HG03060 (cell line): ENCODE results near the gene UNC79.
"Not testable (repeated sequence)": the region's sequence is repeated elsewhere in the genome, so short reads cannot be mapped to it uniquely, and the experiment has no call there.

ENCODE experiments used
- ATAC-seq: cut with Tn5 transposase; IDR thresholded peaks from one replicate; pipeline ENCODE4 v1.9.1; 2021; ENCODE audit warnings: low read depth, moderate number of reproducible peaks; ENCODE audit not compliant: unreplicated experiment

Gene UNC79

GRCh38 chr14:93490001-93490400, 59.3 kb downstream of the UNC79 start:
- ATAC-seq = no peak

GRCh38 chr14:93493054-93493453, 62.3 kb downstream of the UNC79 start:
- ATAC-seq = no peak

DNA sequence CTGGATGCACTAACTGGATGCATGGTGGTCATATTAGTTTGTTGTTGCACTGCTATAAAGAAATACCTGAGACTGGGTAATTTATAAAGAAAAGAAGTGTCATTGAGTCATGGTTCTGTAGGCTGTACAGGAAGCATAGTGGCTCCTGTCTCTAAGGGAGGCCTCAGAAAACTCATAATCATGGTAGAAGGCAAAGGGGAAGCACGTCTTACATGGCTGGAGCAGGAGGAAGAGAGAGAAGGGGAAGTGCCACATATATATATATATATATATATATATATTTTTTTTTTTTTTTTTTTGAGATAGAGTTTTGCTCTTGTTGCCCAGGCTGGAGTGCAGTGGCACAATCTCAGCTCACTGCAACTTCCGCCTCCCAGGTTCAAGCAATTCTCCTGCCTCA, 62.9 kb downstream of the UNC79 start:
- not testable (repeated sequence) for ATAC-seq

DNA sequence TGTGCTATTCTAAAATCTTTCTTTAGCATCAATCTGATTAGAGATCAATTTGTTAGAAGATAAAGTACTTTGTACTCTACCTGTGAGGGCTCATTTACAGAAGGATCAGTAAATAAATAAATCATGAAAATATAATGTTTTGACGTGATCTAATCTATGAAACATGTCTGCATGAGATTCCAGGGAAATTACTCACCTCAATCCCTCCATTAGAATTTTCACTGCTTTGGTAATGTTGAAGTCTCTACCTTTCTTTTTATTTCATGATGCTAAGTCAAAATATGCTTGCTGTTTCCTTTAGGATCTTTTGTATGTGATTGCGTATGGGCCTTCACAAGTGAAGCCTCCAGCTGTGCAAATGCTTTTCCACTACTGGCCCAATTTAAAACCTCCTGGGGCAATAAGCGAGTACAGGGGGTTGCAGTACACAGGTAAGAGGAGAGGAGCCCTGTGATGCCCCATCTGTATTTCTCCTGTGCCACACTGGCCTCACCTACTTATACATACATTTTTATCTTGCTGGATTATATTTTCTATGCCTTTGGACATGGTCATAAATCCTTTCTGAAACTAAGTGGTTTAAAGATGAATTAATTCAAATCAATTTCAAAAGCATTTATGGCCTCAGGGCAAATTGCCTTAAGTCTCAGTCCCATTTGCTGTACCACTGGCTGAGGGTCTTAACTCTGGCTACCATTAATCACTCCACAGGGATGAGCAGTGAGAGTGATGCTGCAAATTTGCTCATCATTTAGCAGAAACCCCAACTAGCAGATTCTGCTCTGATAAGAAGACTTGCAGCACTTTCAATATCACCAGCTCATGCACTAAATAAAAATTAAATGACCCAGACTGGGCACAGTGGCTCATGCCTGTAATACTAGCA, 66.4 kb downstream of the UNC79 start:
- ATAC-seq = no peak

DNA sequence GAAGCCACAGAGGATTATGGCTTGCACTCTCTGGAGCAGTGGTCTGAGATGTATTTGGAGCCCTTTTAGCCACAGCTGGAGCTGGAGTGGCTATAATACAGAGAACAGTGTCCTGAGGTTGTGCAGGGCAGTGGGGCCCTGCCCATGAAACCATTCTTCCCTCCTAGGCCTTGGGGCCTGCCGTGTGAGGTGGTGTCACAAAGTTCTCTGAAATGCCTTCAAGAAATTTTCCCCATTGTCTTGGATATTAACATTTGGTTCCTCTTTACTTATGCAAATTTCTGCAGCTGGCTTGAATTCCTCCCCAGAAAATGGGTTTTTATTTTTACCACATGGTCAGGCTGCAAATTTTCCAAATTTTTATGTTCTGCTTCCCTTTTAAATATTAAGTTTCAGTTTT, 79.3 kb downstream of the UNC79 start:
- ATAC-seq = no peak

DNA sequence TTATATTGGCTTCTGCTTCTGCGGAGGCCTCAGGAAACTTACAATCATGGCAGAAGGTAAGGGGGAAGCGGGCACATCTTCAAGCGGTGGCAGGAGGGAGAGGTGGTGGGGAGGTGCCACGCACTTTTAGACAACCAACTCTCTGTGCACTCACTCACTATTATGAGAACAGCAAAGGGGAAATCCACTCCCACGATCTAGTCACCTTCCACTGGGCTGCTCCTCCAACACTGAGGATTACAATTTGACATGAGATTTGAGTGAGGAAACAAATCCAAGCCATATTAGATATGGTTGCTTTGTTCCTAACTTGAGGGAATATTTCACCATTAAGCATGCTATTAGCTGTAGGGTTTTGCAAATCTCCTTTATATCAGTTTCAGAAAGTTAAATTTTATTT, 80.3 kb downstream of the UNC79 start:
- no peak for ATAC-seq

DNA sequence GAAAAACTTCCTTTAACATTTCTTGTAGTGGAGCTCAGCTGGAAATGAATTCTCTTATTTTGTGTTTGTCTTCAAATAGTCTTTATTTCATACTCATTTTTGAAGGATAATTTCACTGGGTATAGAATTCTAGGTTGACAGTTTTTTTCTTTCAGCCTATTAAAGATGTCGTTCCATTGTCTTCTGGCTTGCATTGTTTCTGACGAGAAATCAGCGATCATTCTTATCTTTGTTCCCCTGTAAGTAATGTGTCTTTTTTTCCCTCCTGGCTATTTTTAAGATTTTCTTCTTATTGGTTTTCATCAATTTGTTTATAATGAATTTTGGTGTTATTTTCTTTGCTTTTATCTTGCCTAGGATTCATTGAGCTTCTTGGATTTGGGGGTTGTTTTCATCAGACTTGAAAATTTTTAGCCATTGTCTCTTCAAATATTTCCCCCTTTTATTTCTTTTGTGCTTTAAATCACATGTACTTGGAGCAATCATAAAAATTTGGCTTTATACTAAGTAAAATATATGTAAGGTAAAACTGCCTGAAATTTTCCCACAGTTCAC, 89.4 kb downstream of the UNC79 start:
- no peak for ATAC-seq

GRCh38 chr14:93522221-93522620, 91.5 kb downstream of the UNC79 start:
- ATAC-seq = no peak

GRCh38 chr14:93525216-93525615, 94.5 kb downstream of the UNC79 start:
- not testable (repeated sequence) for ATAC-seq

GRCh38 chr14:93525696-93526451, 95.1 kb downstream of the UNC79 start:
- ATAC-seq = no peak

- ATAC-seq = no peak
Measured at GRCh38 chr14:93527203-93527607, 96.5 kb downstream of the UNC79 start.

DNA sequence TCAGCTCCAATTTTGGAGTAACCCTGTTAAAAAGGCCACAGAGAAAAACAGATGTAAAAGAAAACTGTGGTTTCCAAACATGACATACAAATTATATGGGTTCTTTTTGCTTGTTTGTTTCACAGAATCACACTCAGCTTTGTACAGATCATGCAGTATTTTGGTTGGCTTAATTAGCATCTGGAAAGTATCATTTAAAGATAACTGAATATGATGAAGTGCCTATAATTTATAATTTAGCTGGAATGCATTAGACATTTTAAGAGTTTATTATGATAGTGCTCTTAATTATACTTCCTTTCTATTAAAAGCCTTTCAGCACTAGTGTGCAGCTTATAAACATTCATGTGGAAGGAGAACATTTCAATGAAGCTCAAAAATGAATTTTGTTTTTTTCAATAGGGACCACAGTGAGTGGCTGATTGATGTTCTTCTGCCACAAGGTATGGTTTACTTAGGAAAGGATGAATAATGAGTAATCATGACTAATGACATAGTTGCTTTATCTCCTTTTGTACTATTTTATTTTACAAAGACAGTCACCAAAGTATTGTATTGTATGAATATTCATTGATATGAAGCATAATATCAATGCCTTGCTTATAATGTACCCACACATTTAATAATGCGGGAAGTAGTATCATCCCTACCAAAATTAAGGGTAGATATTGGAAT, 98.3 kb downstream of the UNC79 start:
- ATAC-seq = no peak

GRCh38 chr14:93531644-93532043, 100.9 kb downstream of the UNC79 start:
- no peak for ATAC-seq

DNA sequence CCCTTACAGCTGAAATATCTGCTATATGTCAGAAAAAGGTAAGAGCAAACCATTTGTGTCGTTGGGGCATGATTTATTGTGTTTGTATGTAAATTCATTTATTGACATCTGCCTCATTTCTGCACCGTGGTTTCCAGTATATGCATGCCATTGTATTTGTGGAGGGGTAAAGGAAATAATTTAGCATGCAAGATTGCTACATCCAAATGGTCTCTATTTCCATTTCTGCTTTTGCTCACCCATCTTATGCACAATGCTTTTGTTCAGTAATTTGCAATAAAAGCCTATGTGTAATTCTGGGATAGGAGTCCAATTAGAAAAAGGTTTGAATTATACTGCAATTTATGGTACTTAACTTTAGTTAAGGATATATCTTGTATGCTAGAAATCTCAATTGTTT, 101.8 kb downstream of the UNC79 start:
- ATAC-seq = no peak

GRCh38 chr14:93533437-93533836, 102.7 kb downstream of the UNC79 start:
- no peak for ATAC-seq

GRCh38 chr14:93533842-93534241, 103.1 kb downstream of the UNC79 start:
- peak; percentile 84 for ATAC-seq

DNA sequence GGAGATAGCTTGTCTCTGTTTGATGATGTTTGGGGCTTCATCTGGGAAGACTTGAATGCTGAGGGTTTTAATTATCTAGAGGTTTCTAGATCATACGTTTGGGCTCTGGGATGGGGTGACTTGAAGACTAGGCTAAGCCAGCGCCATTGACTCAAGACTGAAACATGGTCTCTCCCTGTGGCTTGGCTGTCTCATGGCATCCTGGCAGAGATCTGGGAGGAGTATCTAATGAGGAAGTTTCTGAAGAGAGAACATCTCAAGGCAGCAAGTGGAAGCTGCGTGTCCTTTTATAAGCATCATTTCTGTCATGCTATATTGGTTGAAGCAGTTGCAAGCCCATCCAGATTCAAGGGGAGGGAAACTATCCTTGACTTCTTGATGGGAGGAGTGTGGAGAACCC, 104.8 kb downstream of the UNC79 start:
- no peak for ATAC-seq

DNA sequence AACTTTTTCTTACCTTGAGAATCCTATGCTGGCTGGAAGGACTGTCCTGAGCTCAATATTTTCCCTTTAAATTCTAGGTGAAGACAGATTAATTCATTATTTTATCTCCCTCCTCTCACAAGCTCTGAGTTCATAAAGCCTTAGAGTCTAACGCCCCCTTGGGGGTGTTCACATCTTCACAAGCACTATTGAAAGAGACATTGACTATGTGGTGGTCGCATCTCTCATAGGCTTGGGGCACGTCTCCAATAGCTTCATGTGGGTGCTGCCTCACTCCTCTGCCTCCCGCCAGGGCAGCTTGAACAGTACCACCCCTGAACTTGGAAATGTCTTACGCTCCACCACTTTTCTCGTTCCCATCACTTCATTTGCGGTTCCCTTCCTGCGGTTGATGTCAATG, 106.2 kb downstream of the UNC79 start:
- no peak for ATAC-seq

- no peak for ATAC-seq
Measured at GRCh38 chr14:93537951-93538350, 107.2 kb downstream of the UNC79 start.

DNA sequence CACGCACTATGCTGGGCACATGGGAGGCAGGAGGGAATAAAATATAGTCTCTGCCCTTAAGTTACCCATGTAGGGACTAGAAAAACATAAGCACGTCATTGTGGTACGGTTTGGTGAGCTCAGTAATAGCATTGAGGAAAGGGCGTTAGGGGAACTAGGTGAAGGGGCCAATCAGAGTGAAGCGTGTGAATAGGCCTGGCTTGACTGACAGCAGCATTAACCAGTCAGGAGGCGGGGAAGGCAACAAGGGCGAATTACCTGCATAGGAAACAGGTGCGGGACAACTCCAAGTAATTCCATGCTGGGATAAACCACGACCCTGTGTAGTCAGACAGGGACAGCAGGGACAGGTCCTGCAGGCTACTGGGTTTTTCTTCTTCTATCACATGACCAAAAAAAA, 107.7 kb downstream of the UNC79 start:
- ATAC-seq = no peak

GRCh38 chr14:93540235-93540634, 109.5 kb downstream of the UNC79 start:
- no peak for ATAC-seq
